Hypothalamus (tissue), 51 donors: ENCODE data around the gene EVPL.
"Not testable (repeated sequence)": the region's sequence is repeated elsewhere in the genome, so short reads cannot be mapped to it uniquely, and the experiment has no call there.

Experiments used
- DNase-seq, 51 donors: peaks; one replicate each; lab custom pipeline; 2025; lab: John Stamatoyannopoulos, UW

The EVPL gene

DNA sequence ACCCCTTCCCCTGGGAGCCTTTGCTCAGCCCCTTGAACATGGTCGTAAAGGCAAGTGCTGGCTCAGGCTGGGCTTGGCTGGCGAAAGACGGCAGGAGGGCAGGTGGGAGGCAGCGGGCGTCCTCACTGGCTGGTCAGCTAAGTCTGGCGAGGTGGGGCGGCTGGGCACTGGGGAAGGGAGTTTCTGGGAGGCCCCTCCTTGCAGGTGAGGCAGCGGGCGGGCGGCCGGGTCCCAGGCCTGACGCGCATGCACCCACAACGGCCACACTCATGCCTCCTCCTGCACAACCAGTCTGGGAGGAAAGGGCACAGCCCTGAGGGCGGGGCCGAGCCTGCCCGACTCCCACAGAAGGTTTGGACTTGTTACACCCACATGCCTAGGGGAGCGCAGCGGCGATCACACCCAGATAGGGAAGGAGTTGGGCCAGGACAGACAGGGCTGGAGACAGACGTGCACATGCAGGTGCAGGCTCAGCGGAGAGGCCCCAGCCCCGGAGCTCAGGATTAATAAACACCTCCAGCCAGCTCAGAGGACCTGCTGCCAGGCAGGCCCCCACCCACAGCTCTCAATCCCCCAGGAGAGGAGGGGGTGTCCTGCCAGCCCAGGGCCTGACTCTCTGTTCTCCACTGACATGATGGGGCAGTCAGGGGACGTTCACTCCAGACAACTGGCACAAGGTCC is at the start of gene EVPL:
Gene EVPL (minus strand): TSS at position 148 of the 681 bp plus-strand sequence. CDS start 108 bp downstream, at position 40.
- DNase-seq = no peak

DNA sequence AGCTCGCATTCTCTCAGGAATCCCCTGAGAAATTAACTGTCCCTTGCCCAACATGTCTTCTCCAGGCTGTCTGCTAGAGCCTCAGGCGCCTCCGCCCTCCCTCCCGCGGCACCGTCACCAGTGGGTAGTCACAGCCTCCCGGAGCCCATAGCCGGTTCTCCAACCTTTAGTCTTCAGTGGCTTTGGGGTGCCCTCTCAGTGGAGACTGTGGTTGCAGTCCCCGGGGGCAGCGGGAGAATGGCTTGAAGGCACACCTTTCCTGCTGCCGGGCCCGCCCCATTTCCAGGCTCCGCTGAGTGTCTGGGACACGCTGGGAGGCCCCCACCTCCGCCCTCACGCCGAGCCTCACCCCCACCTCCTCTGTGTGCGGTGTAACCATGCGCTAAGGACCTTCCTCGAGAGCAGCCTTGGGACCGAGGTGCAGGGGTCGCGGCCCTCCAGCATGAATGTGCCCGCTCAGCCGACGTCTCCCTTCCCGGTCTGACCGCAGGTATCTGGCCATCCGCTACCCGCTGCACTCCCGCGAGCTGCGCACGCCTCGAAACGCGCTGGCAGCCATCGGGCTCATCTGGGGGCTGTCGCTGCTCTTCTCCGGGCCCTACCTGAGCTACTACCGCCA is 49.1 kb upstream of the EVPL start:
- DNase-seq = no peak

DNA sequence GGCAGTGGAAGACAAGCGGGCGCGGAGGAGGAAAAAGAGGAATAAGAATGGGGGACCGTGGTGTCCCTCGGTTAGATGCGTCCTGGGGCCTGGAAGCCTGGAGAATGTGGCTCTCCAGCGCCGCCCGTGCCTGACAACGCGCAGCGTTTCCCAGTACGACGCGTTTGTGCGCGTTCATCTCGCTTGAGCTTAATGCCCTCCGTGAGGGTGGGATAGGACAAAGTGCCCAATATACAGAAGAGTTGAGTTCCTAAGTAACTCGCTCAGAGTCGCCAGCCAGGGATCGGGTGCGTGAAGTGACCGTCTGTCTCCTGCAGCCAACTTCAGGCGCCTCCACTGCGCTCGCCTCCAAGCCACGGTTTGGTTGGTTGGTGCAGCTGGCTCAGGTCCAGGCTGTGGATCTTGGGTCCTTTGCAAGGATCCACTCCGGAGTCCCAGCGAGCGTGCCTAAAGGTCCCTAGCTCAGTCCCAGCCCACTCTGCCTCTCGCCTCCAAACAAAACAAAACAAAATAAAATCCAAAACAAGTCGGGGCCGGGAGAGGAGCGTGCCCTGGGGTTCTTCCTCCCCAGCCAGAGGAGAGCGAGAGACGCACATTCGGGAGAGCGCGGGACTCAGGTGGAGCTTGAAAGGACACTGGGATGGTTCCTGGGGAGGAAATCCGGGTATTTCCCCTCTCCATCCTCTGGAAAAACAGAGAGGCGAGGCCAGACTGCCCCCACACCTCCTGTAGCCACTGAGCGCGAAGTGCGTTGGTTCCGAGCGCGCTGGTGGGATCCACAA is 48.4 kb upstream of the EVPL start:
- no peak for DNase-seq

DNA sequence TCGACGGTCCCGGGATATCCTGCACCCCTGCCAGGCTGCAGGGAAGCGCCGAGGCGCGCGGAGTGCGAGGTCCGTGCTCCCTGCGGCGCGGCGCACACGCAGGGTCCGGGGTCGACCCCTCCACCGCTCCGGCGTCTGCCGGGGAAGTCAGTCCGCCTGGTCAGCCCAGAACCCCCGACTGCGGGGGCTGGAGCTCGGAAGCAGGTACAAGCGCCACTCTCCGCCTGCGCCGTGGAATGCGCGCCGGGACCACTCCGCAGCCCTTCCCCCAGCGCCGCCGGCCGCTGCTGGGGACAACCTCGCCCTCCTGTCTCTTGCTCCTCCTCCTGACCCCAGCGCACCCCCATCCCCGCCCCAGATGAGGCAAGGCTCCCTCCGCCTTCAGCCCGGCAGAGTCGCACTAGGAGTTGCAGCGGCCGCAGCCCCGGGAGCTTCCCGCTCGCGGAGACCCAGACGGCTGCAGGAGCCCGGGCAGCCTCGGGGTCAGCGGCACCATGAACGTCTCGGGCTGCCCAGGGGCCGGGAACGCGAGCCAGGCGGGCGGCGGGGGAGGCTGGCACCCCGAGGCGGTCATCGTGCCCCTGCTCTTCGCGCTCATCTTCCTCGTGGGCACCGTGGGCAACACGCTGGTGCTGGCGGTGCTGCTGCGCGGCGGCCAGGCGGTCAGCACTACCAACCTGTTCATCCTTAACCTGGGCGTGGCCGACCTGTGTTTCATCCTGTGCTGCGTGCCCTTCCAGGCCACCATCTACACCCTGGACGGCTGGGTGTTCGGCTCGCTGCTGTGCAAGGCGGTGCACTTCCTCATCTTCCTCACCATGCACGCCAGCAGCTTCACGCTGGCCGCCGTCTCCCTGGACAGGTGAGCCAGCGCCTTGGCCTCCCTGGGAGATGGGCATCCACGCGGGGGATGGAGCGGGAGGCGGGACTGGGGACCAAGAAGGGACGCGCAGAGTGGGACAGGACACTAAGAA is 47.6 kb upstream of the EVPL start, which contains the start of gene GALR2:
Gene GALR2 (plus strand): TSS at position 392 of the 974 bp plus-strand sequence. CDS start 103 bp downstream, at position 495.
- no peak for DNase-seq

DNA sequence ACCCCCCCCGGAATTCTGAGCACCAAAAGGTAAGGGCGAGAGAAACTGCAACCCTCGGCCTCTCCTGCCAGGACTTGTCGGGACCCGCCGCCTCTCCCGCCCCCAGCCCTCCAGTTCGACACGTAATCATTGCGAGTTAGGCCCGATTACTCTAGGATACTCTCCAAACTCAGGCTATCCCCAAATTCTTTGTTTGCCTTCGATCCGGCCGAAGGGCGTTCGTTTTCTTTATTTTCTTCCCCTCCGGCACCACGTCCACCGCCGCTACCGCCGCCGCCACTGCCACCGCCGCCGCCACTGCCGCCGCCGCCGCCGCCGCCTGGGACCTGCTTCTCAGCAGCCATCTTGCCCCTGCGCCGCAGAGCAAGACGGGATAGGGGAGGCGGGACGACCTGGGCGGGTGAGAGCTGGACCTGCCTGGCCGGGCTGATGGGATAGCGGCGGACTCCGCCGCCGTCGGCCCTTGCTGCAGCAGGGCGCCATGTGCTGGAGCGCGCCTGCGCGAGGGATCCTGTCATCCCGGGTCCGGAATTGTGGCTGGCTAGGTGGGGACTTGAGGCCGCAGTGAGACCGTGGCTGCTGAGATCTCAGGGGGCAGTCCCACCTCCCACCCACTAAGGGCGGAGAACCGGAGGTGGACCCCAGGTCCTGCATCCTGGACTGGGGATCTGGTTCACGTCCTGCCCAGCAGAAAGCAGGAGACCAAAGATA is 45.2 kb upstream of the EVPL start, which contains the start of gene SRP68:
Gene SRP68 (minus strand): TSS at position 370 of the 711 bp plus-strand sequence. CDS start 26 bp downstream, at position 344.
- peak; percentile 78 to 98 (median 94) for DNase-seq

DNA sequence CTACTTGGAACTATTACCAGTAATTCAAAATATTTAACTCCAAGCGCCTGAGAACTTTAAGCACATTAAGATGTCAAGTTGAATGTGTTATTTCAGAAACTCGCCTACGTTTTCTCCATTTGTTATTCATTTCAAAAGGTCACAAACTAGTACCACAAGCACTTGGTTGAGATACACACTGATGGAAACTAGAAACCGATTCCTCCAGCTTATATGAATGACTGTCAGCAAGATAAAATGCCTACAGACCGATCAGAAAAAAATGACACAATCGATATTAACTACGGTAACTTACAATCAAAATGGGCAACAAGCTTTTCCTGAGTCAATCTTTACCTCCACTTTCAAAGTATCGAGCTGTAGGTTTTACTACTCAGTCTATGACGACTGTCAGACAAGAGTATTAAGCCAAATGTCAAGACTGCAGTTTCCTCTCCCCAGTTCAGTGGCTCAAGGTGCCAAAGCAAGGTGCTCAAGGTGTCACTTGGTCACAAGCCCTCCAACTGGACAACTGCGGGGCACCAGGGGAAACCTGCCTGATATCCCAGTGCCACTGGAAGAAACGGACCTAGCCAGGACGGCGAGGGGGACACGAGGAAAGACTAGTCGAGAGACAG is 44.5 kb upstream of the EVPL start:
- no peak for DNase-seq

DNA sequence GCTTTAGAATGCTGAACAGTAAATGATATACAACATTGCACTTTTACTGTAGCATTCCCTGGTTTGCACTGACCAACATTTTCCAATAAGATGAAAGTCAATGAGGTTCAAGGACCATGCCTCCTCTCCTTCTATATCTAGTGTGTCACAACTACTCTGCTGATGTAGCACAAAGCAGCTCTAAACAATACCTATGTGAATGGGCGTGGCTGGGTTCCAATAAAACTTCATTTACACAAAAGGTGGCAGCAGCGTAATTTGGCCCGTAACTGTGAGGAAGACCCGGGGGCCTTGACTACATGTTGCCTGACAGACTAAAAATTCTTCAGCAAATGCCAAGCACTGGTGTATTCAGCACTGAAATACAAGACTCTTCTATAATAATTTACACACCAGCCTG is 38.7 kb upstream of the EVPL start:
- no peak for DNase-seq

DNA sequence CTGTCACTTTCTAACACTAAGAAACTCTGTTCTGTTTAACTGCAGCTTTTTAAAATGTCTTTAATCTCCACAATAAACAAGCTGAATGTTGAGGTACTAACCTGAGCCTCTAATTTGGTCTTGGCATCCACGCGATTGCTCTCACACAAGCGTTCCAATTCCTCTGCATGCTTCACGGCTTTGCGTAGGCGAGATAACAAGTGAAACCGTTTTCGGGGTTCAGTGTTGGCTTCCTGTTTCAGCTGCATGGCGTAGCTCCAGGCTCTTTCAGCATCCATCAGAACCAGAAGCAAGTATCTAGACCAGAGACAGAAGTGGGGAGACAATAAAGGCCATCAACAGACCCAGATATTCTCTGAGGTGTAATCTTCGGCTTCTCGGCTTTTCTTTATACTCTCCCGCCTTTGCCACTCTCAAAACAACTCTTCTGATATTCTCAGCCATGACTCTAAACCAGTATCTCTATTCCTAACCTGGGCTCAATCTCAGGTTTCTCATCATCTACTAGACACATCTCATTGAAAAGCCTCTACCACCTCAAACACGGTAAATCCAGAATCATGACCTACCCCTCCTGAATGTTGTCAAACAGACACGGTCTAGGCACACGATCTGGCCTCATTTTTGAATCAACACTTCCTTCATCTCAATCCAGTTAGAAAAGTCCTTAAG is 36.9 kb upstream of the EVPL start:
- no peak for DNase-seq

DNA sequence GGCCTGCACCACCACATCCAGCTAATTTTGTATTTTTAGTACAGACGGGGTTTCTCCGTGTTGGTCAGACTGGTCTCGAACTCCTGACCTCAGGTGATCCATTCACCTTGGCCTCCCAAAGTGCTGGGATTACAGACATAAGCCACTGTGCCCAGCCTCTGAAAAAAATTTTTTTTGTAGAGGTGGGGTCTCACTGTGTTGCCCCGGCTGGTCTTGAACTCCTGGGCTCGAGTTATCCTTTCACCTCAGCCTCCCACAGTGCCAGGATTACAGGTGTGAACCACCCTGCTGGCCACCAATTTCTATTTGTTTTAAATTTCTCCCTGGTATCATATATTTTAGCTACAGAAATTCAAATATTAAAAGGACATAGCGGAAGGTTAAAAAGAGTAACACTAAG is 31.2 kb upstream of the EVPL start:
- not testable (repeated sequence) for DNase-seq

DNA sequence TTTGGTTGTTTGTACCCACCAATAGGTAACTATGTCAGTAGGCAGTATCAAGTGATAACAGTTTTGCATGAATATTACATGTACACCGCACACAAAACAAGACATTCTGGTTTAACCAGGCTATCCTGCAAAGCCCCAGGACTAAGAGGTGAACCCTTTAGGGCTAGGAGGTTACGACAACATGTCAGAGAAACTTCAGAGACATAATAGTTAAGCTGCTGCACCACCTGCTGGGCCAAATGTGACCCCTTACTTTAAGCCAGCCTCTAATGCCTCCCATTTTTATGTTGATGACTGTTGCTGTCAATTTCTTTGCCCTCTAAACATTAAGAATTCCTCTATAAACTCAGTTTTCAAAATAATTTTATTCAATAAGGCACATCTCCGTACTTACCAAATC is 29.8 kb upstream of the EVPL start:
- DNase-seq = no peak

DNA sequence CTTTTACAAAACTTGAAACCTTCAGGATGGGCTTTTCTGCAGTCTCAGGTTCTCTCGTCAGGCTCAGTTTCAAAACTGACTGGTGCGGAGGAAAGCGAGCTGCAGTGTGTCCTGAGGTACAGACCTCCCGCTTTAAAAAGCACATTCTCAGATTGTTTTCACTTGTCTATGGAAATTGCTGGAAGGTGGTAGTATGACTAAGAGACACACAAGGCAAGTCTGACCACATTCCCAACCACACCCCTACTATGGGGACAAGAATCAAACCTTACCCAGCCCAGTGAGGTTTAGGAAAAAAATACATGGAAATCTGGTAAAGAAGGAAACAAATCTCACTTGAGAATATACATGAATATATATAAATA is 27.0 kb upstream of the EVPL start:
- DNase-seq = no peak

DNA sequence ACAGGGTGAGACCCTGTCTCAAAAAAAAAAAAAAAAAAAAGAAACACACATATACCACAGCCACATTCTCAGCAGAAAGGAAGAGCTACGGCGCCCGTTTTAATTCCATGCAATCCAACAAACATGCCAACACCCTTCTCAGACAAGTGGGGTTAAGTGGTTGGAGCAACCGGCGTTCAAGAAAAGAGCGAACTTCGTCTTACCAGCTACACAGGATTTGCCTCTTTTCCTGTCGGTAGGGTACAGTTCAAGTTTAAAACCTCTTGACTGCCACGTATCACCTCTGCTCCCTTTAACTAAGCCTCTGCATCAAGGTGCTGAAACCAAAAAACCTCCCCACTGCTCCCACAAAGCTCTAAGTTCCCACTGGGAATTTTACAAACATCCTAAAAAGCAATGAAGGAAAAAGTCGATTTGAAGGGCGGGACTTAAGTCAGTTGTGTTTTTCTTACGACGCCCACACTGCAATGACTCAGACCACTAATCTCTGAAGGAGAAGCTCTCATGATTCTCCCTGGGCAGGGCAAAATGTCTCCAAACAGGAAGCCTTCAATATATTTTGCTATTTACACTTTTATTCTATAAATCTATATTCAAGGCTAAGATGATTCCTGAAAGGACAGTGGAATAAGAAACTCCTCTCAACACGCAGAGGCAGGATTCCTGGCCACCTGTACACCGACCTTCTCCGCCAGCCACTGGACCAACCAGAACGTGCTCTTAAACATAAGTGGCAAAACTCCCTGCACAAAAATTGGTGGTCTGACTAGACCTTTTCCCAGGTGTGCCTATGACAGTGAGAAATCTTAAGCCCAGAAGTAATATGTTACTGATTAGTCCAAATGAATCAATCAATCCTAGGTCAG is 26.4 kb upstream of the EVPL start:
- no peak for DNase-seq

DNA sequence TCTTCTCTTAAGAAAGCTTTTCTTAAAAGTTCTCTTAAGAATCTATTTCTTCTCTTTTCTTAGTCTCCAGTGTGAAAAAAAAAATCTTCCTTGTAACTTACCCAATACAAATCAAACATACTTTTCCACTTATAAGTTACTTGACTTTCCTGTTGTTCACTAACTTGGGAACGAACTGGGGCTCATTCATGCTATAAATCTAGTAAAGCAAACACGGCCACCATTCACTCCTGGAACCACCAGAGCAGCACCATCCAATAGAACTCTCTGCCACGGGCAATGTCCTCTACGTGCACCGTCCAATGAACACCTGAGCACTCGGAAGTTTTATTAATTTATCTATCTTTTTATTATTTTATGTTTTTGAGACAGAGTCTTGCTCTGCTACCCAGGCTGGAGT is 24.5 kb upstream of the EVPL start:
- no peak for DNase-seq

DNA sequence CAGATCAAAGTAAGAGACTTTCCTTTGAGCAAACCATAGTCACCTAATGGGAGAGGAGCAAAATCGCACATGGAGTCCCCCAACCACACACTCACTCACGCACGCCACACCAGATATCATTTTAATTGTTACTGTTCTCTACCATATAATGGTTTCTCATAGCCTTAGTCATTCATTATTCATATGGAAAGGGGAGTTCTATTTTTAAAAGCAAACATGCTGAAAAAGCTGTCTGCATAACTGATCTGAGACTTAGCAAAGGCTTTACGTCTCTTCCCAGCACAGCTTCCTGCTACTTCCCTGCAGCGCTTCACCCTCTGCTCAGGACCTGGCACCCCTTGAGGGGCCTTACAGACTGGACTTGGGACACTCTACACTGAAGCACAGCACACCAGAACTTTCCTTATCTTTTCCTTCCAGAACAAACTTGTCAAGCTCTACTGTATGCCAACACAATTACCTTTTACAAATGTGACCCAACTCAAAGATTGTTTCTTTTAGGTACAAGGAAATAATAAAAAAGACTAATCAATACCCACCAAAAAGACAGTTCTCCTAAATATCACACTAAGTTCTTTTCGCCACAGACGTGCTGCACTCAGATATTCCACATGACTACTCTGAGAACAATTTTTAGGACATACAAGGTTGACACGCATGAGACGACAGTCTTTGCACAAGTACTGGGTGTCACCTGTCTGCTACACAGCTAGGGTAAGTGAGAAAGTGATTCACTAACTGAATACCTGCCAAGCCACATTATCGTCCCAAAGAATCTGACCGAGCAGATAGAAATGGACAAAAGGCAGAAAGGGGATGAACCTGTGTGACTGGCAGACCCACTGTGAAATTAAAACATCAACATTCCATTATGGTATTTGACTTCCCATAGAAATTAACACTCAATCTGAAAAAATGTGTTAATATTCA is 23.7 kb upstream of the EVPL start:
- DNase-seq = no peak

DNA sequence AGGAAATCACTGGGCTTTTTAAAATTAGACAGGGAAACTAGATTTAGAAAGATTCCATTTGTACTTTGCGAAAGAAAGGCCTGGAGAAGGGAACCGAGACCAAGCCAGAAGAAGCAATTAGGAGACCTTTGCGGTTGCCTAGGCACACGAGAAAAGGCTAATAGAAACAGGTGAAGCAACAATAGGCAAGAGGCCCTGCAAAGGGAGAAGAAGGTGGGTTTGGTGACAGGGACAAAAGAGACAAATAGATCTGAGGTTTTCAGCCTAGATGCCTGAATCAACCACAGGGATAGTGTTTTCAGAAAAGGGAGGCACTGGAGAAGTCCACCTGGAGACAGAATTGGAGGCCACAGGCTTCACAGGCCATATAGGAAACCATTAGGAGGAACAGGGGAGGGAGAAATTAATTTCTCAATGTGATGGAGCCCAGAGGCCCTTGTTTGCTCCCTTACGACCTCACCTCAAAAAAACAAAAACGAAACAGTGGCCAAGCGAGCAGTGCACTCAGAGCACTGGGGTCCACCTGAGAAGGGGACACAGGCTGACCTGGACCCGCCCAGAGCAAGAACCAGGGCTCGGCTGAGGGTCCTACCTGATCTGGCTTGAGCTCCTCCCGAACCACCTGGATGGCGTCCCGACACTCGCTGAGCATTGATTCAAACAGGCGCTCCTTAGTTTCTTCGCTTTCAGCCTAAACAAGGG is 22.9 kb upstream of the EVPL start:
- DNase-seq = no peak

DNA sequence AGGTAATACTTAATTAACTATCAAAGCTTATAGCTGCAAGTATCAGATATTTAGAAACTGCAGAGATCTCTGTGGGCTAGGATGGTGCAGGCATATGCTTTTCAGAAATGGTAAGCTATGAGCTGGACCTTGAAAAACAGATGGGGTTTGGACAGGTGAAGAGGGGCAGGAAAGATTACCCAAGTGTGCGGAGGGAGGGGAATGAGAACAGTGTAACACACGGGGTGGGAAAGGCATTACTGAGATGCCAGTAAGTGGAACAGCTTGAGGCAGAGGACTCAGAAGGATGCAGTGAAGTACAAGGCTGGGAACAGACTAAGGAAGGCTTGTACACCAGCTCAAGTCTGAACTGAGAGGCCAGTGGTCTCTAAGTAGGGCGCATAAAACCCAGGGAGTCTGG is 22.1 kb upstream of the EVPL start:
- DNase-seq = no peak
